GM12878 (cell line): ENCODE data around the gene PLXNB3. TPM values are rescaled to one million over a fixed set of nuclear protein-coding genes. Genes with fewer than 3 reads are reported as not detected.

ENCODE experiments used
- ATAC-seq: fragments of 200-7000 bp; cut with Tn5 transposase; 3 replicates; pipeline ENCODE4 v1.9.1; 2020; ENCODE audit warnings: mild to moderate bottlenecking, moderate library complexity
- BruUV-seq: library from RNA; stranded (reverse); fragments of 400-500 nt; replicated peaks from 2 replicates; lab custom pipeline; 2021; lab: Mats Ljungman, UMichigan
- CTCF ChIA-PET: fragments of 300-600 bp; sonication (Branson Sonifier 250); formaldehyde crosslinking; extraction: SDS; loops from one replicate; lab custom pipeline; 2021; ENCODE audit warnings: inconsistent platforms; lab: Yijun Ruan, JAX
- POLR2A ChIA-PET: fragments of 350-600 bp; formaldehyde crosslinking; extraction: SDS; loops from one replicate; lab custom pipeline; 2021; ENCODE audit warnings: inconsistent platforms; lab: Charles Lee
- RAD21 ChIA-PET: fragments of 300-600 bp; sonication (Branson Sonifier 250); formaldehyde crosslinking; loops from one replicate; lab custom pipeline; 2023; ENCODE audit warnings: antibody characterized with exemption; ENCODE audit not compliant: unreplicated experiment; lab: Charles Lee
- SMC1A ChIA-PET: fragments of 300-600 bp; sonication (Branson Sonifier 250); formaldehyde crosslinking; loops from one replicate; lab custom pipeline; 2023; ENCODE audit not compliant: unreplicated experiment, uncharacterized antibody; lab: Charles Lee
- DNase-seq: peaks from one replicate; pipeline ENCODE4 v3.0.0-alpha.2; 2011; ENCODE audit warnings: low read depth, low spot score
- FAIRE-seq: peaks from 3 replicates; lab custom pipeline; 2011; peaks lifted over from hg19 to GRCh38; lab: Jason Lieb, UNC
- H2AFZ ChIP-seq: 2 replicates; pipeline ENCODE4 v1.6.0; 2011; ENCODE audit warnings: low read depth, low read length, control low read depth; ENCODE audit not compliant: control insufficient read depth
- H3K27ac ChIP-seq: 2 replicates; pipeline ENCODE4 v1.5.1; 2011; ENCODE audit warnings: control low read depth; ENCODE audit not compliant: control insufficient read depth, insufficient read depth
- H3K27me3 ChIP-seq, 2 experiments: replicated peaks in 1 of 2; 2 replicates each; pipeline versions ENCODE4 v1.6.0 to v1.6.1; 2011; ENCODE audit warnings: low read length in 1 of 2; ENCODE audit not compliant: control insufficient read depth in 2 of 2, insufficient read depth in 2 of 2
- H3K36me3 ChIP-seq, 2 experiments: 2 replicates each; pipeline ENCODE4 v1.5.1; 2011; ENCODE audit warnings: low read length in 1 of 2; ENCODE audit not compliant: control insufficient read depth in 2 of 2, insufficient read depth in 2 of 2
- H3K4me1 ChIP-seq: 2 replicates; pipeline ENCODE4 v1.6.1; 2011; ENCODE audit warnings: mild to moderate bottlenecking, low read length, moderate library complexity, mixed read lengths; ENCODE audit not compliant: control insufficient read depth, insufficient read depth
- H3K4me2 ChIP-seq: 2 replicates; pipeline ENCODE4 v1.6.0; 2011; ENCODE audit warnings: control low read depth; ENCODE audit not compliant: control insufficient read depth, insufficient read depth
- H3K4me3 ChIP-seq: fragments of 200-600 bp; sonication (generic); 2 replicates; pipeline ENCODE4 v1.5.1; 2016
- H3K79me2 ChIP-seq: 2 replicates; pipeline ENCODE4 v1.6.0; 2011; ENCODE audit warnings: low read length; ENCODE audit not compliant: control insufficient read depth, insufficient read depth
- H3K9ac ChIP-seq: 2 replicates; pipeline ENCODE4 v1.8.0; 2011; ENCODE audit warnings: low read length, control low read depth, mixed read lengths; ENCODE audit not compliant: control insufficient read depth, insufficient read depth
- H3K9me3 ChIP-seq: replicated peaks from 3 replicates; pipeline ENCODE4 v1.5.1; 2011; ENCODE audit warnings: mild to moderate bottlenecking, low read length; ENCODE audit not compliant: control insufficient read depth, insufficient read depth
- H4K20me1 ChIP-seq: 2 replicates; pipeline ENCODE4 v1.6.0; 2011; ENCODE audit not compliant: control insufficient read depth, insufficient read depth
- CREM ChIP-seq: IDR thresholded peaks from 2 replicates; pipeline ENCODE4 v1.6.1; 2014; ENCODE audit warnings: antibody characterized with exemption, low read depth
- EED ChIP-seq: sonication (generic); IDR thresholded peaks from 2 replicates; pipeline ENCODE4 v1.6.1; 2016; ENCODE audit warnings: antibody characterized with exemption, low read depth
- IRF4 ChIP-seq: IDR thresholded peaks from 2 replicates; pipeline ENCODE4 v1.6.1; 2011; ENCODE audit warnings: low read depth, low read length
- PAX8 ChIP-seq: fragments of 450-650 bp; IDR thresholded peaks from 2 replicates; pipeline ENCODE4 v1.6.1; 2017; ENCODE audit warnings: mild to moderate bottlenecking, moderate library complexity
- SMARCA5 ChIP-seq: fragments of 450-650 bp; IDR thresholded peaks from 2 replicates; pipeline ENCODE4 v1.6.1; 2017; ENCODE audit warnings: mild to moderate bottlenecking
- SMC3 ChIP-seq: IDR thresholded peaks from 2 replicates; pipeline ENCODE4 v1.6.1; 2011; ENCODE audit warnings: low read length, improper control_type of control experiment, borderline replicate concordance
- YY1 ChIP-seq: IDR thresholded peaks from 2 replicates; pipeline ENCODE4 v1.6.1; 2011; ENCODE audit warnings: low read depth, mild to moderate bottlenecking, low read length
- ZNF207 ChIP-seq: fragments of 450-650 bp; IDR thresholded peaks from 2 replicates; pipeline ENCODE4 v1.6.1; 2014; ENCODE audit warnings: antibody characterized with exemption, mild to moderate bottlenecking, borderline replicate concordance
- ZNF24 ChIP-seq: fragments of 450-650 bp; IDR thresholded peaks from 2 replicates; pipeline ENCODE4 v1.6.1; 2017; ENCODE audit warnings: antibody characterized with exemption, mild to moderate bottlenecking
- WGBS: methylation state at CpG from one replicate; pipeline ENCODE4 v1.1.6; 2016; ENCODE audit warnings: low lambda C conversion rate; ENCODE audit not compliant: insufficient replicate concordance, insufficient coverage; ENCODE audit errors: missing lambda C conversion rate; 5-methylcytosine and 5-hydroxymethylcytosine counted together
- in situ Hi-C: fragments of 300-500 bp; cut with MboI; formaldehyde crosslinking; loops from 9 replicates; pipeline ENCODE4 v1.14.3; 2018; ENCODE audit warnings: mixed read lengths
- intact Hi-C: fragments of 100-400 bp; cut with micrococcal nuclease; formaldehyde crosslinking; loops from one replicate; pipeline ENCODE4 v1.14.2; 2022; ENCODE audit not compliant: unreplicated experiment
- polyA plus RNA-seq, 11 experiments: library from polyadenylated mRNA; depleted of rRNA in 4 of 11; unstranded in 6 of 11; stranded (reverse) in 5 of 11; fragments of >200 nt; fragmentation: Nextera tagmentation in 4 of 11; fragmentation: Illumina TruSeq in 1 of 11; extraction: Ambion mirVana in 4 of 11; extraction: Trizol in 1 of 11; gene quantifications; 1 replicate in 1 of 11; 2 replicates in 10 of 11; pipeline versions ENCODE4 v1.2.1 to v1.2.3, GENCODE V29; 2011 to 2016; ENCODE audit warnings: inconsistent platforms in 2 of 11, missing spikeins in 2 of 11, low read depth in 1 of 11
- total RNA-seq, 4 experiments: library from RNA; depleted of rRNA in 3 of 4; stranded (reverse); fragments of >200 nt in 3 of 4; fragmentation: Illumina TruSeq in 1 of 4; extraction: Trizol in 1 of 4; gene quantifications; 2 replicates each; pipeline versions ENCODE4 v1.2.1 to v1.2.3, GENCODE V29; 2013 to 2021
- TF ChIP-seq, protein P1 (sequence below): fragments of 450-650 bp; IDR thresholded peaks from 2 replicates; pipeline ENCODE4 v1.6.1; 2018; ENCODE audit warnings: mild to moderate bottlenecking, low read depth, moderate library complexity; ENCODE audit not compliant: partially characterized antibody
- TF ChIP-seq, protein P2 (sequence below): fragments of 450-650 bp; conservative IDR thresholded peaks from 2 replicates; pipeline ENCODE4 v1.6.1; 2017; ENCODE audit warnings: mild to moderate bottlenecking, moderate library complexity
- TF ChIP-seq, protein P3 (sequence below): fragments of 450-650 bp; IDR thresholded peaks from 2 replicates; pipeline ENCODE4 v1.6.1; 2017; ENCODE audit warnings: low read depth, mild to moderate bottlenecking, moderate library complexity
- TF ChIP-seq, protein P4 (sequence below): IDR thresholded peaks from 2 replicates; pipeline ENCODE4 v1.6.1; 2012; ENCODE audit warnings: mild to moderate bottlenecking, low read depth, low read length

The PLXNB3 gene
- total and polyA plus RNA-seq, 10 of the 15 experiments (the other 5 are each of a cell fraction or from before 2014, with no cell fraction given), result 0.06 to 0.68 (median 0.19) TPM; not detected in 4

DNA sequence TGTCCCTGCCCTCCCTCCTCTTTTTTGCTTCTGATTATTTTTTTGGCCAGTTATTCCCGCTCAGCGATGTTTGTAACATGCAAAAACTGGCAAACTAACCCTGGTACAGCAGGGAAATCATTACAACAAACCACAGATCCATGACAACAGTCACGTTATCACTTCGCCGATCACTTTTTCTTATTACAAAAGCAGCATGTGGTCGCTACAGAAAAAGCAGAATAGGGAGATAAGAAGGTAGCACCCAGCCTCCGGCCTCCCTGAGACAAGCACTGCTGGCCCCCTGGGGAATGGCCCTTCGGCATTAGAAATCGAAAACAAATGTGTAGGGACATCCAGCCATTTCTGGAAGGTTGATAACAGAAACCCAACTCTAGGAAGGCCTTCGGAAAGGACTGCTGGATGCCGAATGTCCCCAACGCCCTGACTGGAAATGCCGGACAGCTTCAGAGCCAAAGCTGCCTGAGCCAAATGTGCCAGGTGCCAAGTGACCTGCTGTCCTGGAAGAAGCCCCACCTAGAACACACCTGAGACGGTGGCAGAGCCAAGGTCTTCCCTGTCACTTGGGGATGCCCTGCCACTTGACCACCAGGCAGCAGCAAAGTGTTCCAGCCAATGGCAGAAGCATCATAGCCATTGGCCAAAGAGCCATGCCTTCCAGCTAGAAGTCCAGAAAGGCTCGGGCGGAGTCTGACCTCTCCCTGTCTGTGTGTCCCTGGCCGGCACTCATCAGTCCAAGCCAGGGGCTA is 27.2 kb downstream of the PLXNB3 start:
- Histone ChIP-seq H3K4me3 (no peak overlapping the region), H3K9ac (no peak overlapping the region), H3K4me1 (peaks cover 3% of the 10 kb centered on the region; the same call in 1 of the 2 replicates), H4K20me1 (no peaks in the 10 kb centered on the region; the same call in 1 of the 2 replicates), H3K4me2 (no peak overlapping the region), H3K36me3 (peaks cover 3% of the 10 kb centered on the region in 2 experiments; a peak in 3 of 4 replicates), H3K9me3 (no peaks in the 10 kb centered on the region; the same call in 2 of the 3 replicates), H2AFZ (no peak overlapping the region), H3K79me2 (peaks cover 44% of the 10 kb centered on the region), H3K27ac (no peak overlapping the region), H3K27me3 (no peaks in the 10 kb centered on the region)
- no TSS peak for BruUV-seq
- FAIRE-seq, result no peak
- ChIA-PET POLR2A (no interaction called here), RAD21 (no interaction called here), SMC1A (interaction anchor here (1.5 kb wide), 1 partner anchor 156 kb away, joined by 3 read pairs; no protein-coding TSS in a partner anchor), CTCF (no interaction called here)
- TF ChIP-seq, protein P1, sequence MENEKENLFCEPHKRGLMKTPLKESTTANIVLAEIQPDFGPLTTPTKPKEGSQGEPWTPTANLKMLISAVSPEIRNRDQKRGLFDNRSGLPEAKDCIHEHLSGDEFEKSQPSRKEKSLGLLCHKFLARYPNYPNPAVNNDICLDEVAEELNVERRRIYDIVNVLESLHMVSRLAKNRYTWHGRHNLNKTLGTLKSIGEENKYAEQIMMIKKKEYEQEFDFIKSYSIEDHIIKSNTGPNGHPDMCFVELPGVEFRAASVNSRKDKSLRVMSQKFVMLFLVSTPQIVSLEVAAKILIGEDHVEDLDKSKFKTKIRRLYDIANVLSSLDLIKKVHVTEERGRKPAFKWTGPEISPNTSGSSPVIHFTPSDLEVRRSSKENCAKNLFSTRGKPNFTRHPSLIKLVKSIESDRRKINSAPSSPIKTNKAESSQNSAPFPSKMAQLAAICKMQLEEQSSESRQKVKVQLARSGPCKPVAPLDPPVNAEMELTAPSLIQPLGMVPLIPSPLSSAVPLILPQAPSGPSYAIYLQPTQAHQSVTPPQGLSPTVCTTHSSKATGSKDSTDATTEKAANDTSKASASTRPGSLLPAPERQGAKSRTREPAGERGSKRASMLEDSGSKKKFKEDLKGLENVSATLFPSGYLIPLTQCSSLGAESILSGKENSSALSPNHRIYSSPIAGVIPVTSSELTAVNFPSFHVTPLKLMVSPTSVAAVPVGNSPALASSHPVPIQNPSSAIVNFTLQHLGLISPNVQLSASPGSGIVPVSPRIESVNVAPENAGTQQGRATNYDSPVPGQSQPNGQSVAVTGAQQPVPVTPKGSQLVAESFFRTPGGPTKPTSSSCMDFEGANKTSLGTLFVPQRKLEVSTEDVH, result no peak
- TF ChIP-seq ZNF207 (no peak), SMC3 (no peak), ZNF24 (no peak), CREM (no peak), YY1 (no peak), EED (no peak), SMARCA5 (no peak), PAX8 (no peak), IRF4 (no peak)
- TF ChIP-seq, protein P2, sequence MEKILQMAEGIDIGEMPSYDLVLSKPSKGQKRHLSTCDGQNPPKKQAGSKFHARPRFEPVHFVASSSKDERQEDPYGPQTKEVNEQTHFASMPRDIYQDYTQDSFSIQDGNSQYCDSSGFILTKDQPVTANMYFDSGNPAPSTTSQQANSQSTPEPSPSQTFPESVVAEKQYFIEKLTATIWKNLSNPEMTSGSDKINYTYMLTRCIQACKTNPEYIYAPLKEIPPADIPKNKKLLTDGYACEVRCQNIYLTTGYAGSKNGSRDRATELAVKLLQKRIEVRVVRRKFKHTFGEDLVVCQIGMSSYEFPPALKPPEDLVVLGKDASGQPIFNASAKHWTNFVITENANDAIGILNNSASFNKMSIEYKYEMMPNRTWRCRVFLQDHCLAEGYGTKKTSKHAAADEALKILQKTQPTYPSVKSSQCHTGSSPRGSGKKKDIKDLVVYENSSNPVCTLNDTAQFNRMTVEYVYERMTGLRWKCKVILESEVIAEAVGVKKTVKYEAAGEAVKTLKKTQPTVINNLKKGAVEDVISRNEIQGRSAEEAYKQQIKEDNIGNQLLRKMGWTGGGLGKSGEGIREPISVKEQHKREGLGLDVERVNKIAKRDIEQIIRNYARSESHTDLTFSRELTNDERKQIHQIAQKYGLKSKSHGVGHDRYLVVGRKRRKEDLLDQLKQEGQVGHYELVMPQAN, result no peak
- TF ChIP-seq, protein P3, sequence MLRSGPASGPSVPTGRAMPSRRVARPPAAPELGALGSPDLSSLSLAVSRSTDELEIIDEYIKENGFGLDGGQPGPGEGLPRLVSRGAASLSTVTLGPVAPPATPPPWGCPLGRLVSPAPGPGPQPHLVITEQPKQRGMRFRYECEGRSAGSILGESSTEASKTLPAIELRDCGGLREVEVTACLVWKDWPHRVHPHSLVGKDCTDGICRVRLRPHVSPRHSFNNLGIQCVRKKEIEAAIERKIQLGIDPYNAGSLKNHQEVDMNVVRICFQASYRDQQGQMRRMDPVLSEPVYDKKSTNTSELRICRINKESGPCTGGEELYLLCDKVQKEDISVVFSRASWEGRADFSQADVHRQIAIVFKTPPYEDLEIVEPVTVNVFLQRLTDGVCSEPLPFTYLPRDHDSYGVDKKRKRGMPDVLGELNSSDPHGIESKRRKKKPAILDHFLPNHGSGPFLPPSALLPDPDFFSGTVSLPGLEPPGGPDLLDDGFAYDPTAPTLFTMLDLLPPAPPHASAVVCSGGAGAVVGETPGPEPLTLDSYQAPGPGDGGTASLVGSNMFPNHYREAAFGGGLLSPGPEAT, result no peak
- TF ChIP-seq, protein P4, sequence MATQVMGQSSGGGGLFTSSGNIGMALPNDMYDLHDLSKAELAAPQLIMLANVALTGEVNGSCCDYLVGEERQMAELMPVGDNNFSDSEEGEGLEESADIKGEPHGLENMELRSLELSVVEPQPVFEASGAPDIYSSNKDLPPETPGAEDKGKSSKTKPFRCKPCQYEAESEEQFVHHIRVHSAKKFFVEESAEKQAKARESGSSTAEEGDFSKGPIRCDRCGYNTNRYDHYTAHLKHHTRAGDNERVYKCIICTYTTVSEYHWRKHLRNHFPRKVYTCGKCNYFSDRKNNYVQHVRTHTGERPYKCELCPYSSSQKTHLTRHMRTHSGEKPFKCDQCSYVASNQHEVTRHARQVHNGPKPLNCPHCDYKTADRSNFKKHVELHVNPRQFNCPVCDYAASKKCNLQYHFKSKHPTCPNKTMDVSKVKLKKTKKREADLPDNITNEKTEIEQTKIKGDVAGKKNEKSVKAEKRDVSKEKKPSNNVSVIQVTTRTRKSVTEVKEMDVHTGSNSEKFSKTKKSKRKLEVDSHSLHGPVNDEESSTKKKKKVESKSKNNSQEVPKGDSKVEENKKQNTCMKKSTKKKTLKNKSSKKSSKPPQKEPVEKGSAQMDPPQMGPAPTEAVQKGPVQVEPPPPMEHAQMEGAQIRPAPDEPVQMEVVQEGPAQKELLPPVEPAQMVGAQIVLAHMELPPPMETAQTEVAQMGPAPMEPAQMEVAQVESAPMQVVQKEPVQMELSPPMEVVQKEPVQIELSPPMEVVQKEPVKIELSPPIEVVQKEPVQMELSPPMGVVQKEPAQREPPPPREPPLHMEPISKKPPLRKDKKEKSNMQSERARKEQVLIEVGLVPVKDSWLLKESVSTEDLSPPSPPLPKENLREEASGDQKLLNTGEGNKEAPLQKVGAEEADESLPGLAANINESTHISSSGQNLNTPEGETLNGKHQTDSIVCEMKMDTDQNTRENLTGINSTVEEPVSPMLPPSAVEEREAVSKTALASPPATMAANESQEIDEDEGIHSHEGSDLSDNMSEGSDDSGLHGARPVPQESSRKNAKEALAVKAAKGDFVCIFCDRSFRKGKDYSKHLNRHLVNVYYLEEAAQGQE, result no peak
- ATAC-seq, result no peak
- in situ Hi-C loops, result no loop called here
- intact Hi-C loops, result no loop called here
- 59% methylated on average over 17 of the region's 17 CpGs for WGBS
- DNase-seq, result no peak
